K562 (cell line): ENCODE measurements around the gene ANKRD60. TPM values are rescaled to one million over a fixed set of nuclear protein-coding genes. Genes with fewer than 3 reads are reported as not detected.

Source experiments
- ARNT ChIP-seq, 2 experiments: fragments of 450-650 bp; IDR thresholded peaks; 2 replicates each; pipeline ENCODE4 v1.6.1; 2016; ENCODE audit warnings: mild to moderate bottlenecking in 1 of 2
- BCOR ChIP-seq: fragments of 450-650 bp; IDR thresholded peaks from 2 replicates; pipeline ENCODE4 v1.6.1; 2016
- CCNT2 ChIP-seq: IDR thresholded peaks from 2 replicates; pipeline ENCODE4 v1.6.1; 2011; ENCODE audit warnings: borderline replicate concordance, low read depth, mild to moderate bottlenecking, moderate library complexity, mixed read lengths, low read length; ENCODE audit not compliant: insufficient read length; ENCODE audit errors: extremely low read depth
- CHD2 ChIP-seq: IDR thresholded peaks from 2 replicates; pipeline ENCODE4 v1.6.1; 2011; ENCODE audit warnings: low read depth, low read length
- CREB3 ChIP-seq: fragments of 450-650 bp; conservative IDR thresholded peaks from 2 replicates; pipeline ENCODE4 v1.6.1; 2016; ENCODE audit warnings: missing genetic modification characterization, low read depth, mild to moderate bottlenecking, missing compliant biosample characterization, moderate library complexity
- CREBBP ChIP-seq: IDR thresholded peaks from one replicate; pipeline ENCODE4 v1.6.1; 2012; ENCODE audit warnings: low read depth, mild to moderate bottlenecking, control low read depth, inconsistent platforms, low read length
- E2F3 ChIP-seq: fragments of 250-450 bp; sonication (Bioruptor Pico); IDR thresholded peaks from 2 replicates; pipeline ENCODE4 v1.4.0; 2020; ENCODE audit warnings: mild to moderate bottlenecking
- LARP7 ChIP-seq: fragments of 450-650 bp; IDR thresholded peaks from 2 replicates; pipeline ENCODE4 v1.6.1; 2016
- MED1 ChIP-seq: sonication (generic); formaldehyde crosslinking; IDR thresholded peaks from 2 replicates; pipeline ENCODE4 v1.8.1; 2023; ENCODE audit warnings: missing genetic modification reagents, borderline replicate concordance
- RBM17 ChIP-seq: fragments of 200-400 bp; formaldehyde crosslinking; IDR thresholded peaks from 2 replicates; pipeline ENCODE4 v1.6.1; 2017; ENCODE audit warnings: low read depth, mild to moderate bottlenecking, low read length, borderline replicate concordance
- TSC22D4 ChIP-seq: fragments of 450-650 bp; IDR thresholded peaks from 2 replicates; pipeline ENCODE4 v1.6.1; 2016; ENCODE audit warnings: missing genetic modification characterization, missing biosample characterization, control low read depth
- ZMIZ1 ChIP-seq, 2 experiments: fragments of 150-350 bp in 1 of 2; IDR thresholded peaks; 2 replicates each; pipeline ENCODE4 v1.6.1; 2012 to 2016; ENCODE audit warnings: low read depth in 2 of 2, low read length in 2 of 2, mild to moderate bottlenecking in 1 of 2, moderate library complexity in 1 of 2
- ZNF384 ChIP-seq: IDR thresholded peaks from 2 replicates; pipeline ENCODE4 v1.6.1; 2012; ENCODE audit warnings: low read depth, low read length, improper control_type of control experiment
- polyA plus RNA-seq, 8 experiments: library from polyadenylated mRNA; depleted of rRNA in 4 of 8; stranded (reverse) in 5 of 8; unstranded in 3 of 8; fragments of >200 nt; fragmentation: Nextera tagmentation in 2 of 8; fragmentation: Illumina TruSeq in 1 of 8; extraction: Ambion mirVana in 2 of 8; extraction: Trizol in 1 of 8; gene quantifications; 2 replicates each; pipeline versions ENCODE4 v1.2.1 to v1.2.3, GENCODE V29; 2011 to 2014; ENCODE audit warnings: inconsistent platforms in 1 of 8, missing spikeins in 1 of 8
- total RNA-seq, 7 experiments: library from RNA; depleted of rRNA in 6 of 7; stranded (reverse); fragments of >200 nt in 6 of 7; fragmentation: Illumina TruSeq in 2 of 7; extraction: Trizol in 2 of 7; gene quantifications; 2 replicates each; pipeline versions ENCODE4 v1.2.1 to v1.2.3, GENCODE V29; 2011 to 2021; ENCODE audit warnings: low replicate concordance in 1 of 7

Gene ANKRD60
- total and polyA plus RNA-seq, 9 of the 15 experiments (the other 6 are each of a cell fraction or from before 2014, with no cell fraction given) = not detected

DNA sequence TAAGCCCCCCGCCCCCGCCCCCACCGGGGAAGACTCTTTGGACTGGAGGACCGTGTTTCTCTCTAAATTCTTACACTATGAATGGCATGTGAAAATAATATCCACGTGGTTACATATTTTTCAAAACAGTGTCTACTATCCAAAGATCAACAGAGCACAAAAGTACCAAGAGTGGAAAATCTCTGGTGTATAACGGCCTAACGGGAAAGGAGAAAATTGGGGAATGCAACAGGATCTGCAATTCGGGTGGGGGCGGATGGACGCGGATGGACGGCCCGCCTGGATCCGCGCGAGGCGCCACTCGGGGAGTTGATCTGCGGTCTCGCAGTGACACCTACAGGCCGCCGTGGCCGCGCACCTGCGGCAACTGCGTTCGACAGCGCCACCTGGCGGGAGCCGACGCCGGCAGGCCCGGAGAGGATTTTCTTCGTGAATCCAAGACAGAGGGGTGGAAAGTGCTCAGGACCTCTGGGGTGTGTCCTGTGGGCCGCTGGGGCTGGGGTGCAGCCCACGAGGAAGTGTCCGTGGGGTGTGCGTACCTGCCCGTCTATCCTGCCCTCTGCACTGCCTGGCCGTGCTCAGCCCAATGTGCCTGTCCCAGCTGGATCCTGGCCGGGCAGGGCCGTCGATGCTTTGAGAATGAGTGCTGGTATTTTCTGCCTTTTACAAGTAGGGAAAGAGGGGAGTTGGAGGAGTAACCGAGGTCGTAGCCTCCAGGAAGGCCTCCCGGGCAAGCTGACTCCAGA, 18.6 kb downstream of the ANKRD60 start (continued):
- 0 out of 2 replicates have a peak, but pooled peaks have one; percentile 55 for TF ChIP-seq E2F3
- no peak for TF ChIP-seq BCOR
- 0 out of 2 replicates have a peak, but pooled peaks have one; percentile 30 for TF ChIP-seq CHD2
- TF ChIP-seq MED1 (CRISPR knock-in tag) = no peak
- TF ChIP-seq LARP7 = no peak
- peak; percentile 81 for TF ChIP-seq CCNT2
- no peak for TF ChIP-seq CREB3
- TF ChIP-seq CREBBP = no peak
- TF ChIP-seq ARNT (IDR thresholded peaks at IDR 0.05) = no peak
- no peak for TF ChIP-seq ZMIZ1 (IDR thresholded peaks at IDR 0.05; ENCODE audit: low read depth in 2 of 2, low read length in 2 of 2)
- 0 out of 2 replicates have a peak, but pooled peaks have one; percentile 38 for TF ChIP-seq ZNF384
- TF ChIP-seq RBM17 = no peak
- no peak for TF ChIP-seq TSC22D4 (tag)
